Loucy (cell line): ENCODE measurements around the gene ZNF484.

Source experiments
- EZH2phosphoT487 ChIP-seq: fragments of 200-600 bp; IDR thresholded peaks from 2 replicates; pipeline ENCODE4 v1.6.1; 2018; ENCODE audit warnings: antibody characterized with exemption, mild to moderate bottlenecking, moderate library complexity, borderline replicate concordance
- TF ChIP-seq, protein P1 (sequence below): fragments of 200-600 bp; sonication (generic); conservative IDR thresholded peaks from 2 replicates; pipeline ENCODE4 v1.5.1; 2014; ENCODE audit warnings: mild to moderate bottlenecking, antibody characterized with exemption, low read length

GRCh38 chr9:92807031-92807756, 70.6 kb downstream of the ZNF484 start:
- TF ChIP-seq, protein P1, sequence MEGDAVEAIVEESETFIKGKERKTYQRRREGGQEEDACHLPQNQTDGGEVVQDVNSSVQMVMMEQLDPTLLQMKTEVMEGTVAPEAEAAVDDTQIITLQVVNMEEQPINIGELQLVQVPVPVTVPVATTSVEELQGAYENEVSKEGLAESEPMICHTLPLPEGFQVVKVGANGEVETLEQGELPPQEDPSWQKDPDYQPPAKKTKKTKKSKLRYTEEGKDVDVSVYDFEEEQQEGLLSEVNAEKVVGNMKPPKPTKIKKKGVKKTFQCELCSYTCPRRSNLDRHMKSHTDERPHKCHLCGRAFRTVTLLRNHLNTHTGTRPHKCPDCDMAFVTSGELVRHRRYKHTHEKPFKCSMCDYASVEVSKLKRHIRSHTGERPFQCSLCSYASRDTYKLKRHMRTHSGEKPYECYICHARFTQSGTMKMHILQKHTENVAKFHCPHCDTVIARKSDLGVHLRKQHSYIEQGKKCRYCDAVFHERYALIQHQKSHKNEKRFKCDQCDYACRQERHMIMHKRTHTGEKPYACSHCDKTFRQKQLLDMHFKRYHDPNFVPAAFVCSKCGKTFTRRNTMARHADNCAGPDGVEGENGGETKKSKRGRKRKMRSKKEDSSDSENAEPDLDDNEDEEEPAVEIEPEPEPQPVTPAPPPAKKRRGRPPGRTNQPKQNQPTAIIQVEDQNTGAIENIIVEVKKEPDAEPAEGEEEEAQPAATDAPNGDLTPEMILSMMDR: no peak
- no peak for TF ChIP-seq EZH2phosphoT487
